SKM-1 (cell line): Measurements from ENCODE around the gene TXNDC15.
"Not testable (repeated sequence)": the region's sequence is repeated elsewhere in the genome, so short reads cannot be mapped to it uniquely, and the experiment has no call there.

Experiments used
- DNase-seq: peaks from one replicate; lab custom pipeline; 2025; ENCODE audit not compliant: unreplicated experiment; lab: John Stamatoyannopoulos, UW

Gene TXNDC15

GRCh38 chr5:134873987-134874830 is at the start of gene TXNDC15:
TXNDC15 (plus strand) TSS chr5:134874371; CDS start chr5:134874428, 57 bp downstream.
- DNase-seq: peak; percentile 69

DNA sequence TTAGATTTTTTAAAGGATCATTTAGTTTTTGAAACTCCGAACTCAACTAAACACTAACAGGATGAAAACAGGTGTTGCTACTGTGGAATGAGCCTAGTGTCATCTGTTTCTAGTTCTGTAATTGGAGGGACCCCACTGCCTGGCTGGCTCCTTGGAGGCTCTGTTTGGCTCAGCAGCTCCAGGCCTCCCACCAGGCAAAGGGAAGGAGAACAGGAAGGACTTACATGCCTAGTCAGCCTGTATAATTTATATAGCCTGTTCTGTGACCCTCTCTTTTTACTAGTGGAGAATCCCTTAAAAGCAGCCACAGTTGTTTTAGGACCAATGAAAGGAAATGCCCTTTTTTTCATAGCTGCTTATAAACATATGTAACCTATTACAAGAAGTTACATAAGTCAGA is 49.5 kb upstream of the TXNDC15 start:
- no peak for DNase-seq

DNA sequence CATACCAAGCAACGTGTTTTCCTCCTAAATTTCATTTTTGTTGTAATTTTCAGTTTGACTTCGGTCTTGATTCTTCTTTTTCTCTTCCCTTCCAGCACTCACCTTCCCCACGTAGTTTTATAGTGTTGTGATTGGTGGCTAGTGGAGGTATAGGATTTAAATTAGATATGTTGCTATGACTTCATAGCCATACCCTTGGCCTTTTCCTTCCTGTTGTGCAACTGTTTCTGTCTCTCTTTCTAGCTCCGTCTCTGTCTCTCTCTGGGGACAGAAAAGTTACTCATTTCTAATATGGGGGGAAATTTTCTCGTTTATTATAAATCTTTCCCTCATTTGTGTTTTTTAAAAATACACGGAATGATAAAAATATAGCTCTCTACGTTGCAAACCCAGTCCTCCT is 49.0 kb upstream of the TXNDC15 start:
- no peak for DNase-seq

DNA sequence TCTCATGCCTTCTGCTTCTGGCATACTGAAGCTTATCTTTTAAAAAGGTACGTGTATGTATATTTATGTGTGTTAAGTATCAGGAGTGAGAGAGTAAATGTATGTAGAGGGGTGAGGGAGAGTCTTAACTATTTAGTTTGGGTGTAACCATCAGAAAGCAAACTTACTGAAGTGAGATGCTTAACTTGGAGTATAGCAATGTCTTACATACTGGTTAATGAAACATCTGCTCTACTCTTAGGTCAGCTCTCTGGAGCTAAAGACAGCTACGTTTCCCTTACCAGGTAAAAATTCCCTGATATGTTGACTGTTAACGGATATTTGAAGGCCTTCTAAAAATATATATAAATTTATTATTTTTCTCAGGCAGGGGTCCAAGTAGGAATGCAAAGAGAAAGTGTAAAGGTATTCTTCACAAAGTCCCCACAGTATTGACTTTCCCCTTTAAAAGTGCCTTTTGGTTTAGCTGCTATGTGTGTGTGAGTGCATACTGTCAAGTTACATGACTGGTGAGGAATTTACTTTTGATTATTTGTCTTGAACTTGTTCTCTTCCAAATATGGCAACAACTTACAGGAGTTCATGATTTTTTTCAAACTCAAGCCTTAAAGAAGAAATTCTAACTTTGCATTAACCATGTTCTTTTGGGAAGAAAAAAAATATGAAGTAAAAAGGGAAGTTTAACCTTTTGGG is 40.7 kb upstream of the TXNDC15 start:
- no peak for DNase-seq

DNA sequence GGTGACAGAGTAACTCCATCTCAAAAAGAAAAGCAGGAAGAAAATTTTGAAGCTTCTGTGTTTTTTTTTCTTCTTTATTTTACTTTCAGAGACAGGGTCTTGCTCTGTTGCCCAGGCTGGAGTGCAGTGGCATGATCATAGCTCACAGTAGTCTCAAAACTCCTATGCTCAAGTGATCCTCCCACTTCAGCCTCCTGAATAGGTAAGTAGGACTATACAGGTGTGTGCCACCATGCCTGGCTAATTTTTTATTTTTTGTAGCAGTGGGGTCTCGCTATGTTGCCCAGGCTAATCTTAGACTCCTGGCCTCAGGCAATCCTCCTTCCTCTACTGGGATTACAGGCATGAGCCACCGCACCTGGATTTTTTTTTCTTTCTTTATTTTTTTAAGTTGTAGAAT is 38.5 kb upstream of the TXNDC15 start:
- DNase-seq: no peak

DNA sequence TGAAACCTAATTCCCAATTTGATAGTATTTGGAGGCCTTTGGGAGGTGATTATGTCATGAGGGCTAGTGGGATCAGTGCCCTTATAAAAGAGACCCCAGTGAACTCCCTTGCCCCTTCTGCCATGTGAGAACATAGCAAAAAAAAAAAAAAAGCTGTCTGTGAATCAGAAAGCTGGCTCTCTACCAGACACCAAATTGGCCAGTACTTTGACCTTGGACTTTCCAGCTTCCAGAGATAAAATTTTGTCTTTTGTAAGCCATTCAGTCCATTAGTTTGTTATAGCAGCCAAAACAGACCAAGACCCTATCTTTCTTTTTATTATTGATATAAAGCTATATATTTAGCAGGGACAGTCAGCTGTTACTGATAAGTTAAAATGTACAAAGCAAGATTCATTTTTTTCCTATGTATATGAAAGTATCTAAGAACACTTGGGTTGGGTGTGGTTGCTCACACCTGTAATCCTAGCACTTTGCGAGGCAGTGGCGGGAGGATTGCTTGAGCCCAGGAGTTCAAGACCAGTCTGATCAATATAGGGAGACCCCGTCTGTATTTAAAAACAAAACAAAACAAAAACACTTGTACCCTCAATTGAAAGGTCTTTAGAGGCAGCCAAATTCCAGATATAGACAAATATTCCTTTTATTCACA is 36.5 kb upstream of the TXNDC15 start:
- no peak for DNase-seq

DNA sequence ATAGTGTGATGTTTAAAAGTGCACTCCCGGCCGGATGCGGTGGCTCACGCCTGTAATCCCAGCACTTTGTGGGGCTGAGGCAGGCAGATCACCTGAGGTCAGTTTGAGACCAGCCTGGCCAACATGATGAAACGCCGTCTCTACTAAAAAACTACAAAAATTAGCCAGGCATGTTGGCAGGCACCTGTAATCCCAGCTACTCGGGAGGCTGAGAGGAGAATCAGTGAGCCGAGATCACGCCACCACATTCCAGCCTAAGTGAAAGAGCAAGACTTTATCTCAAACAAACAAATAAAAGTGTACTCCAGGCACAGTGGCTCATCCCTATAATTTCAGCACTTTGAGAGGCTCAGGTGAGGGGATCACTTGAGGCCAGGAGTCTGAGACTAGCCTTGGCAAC is 35.8 kb upstream of the TXNDC15 start:
- DNase-seq: not testable (repeated sequence)

DNA sequence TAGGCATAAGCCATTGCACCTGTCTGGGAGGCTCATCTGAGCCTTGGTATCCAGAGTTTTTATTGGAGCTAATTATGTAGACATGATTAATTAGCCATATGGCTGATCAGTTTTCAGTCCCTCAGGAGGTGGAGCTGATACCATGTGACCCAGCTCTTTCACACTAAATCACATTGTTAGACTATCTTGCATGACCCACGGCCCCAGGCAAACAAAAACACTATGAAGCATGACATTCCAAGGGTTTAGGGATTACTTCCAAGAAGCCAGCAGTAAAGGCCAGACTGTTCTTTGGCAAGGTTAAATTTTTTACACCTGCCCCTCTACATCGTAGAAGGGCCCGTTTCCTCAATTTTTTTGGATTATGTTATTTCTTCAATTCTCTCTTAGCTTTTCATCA is 33.4 kb upstream of the TXNDC15 start:
- DNase-seq: no peak

DNA sequence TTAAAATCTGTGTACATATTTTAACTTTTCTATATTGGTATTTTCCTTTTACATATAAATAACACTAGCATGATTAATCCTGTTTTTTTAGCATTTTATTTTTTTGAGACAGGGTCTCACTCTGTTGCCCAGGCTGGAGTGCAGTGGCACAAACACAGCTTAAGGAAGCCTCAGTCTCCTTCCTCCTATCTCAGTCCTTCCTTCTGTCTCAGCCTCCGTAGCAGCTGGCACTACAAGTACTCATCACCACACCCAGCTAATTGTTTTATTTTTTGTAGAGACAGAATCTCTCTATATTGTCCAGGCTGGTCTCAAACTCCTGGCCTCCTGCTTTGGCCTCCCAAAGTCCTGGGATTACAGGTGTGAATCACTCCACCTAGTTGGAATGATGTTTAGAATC is 29.9 kb upstream of the TXNDC15 start:
- DNase-seq: no peak

DNA sequence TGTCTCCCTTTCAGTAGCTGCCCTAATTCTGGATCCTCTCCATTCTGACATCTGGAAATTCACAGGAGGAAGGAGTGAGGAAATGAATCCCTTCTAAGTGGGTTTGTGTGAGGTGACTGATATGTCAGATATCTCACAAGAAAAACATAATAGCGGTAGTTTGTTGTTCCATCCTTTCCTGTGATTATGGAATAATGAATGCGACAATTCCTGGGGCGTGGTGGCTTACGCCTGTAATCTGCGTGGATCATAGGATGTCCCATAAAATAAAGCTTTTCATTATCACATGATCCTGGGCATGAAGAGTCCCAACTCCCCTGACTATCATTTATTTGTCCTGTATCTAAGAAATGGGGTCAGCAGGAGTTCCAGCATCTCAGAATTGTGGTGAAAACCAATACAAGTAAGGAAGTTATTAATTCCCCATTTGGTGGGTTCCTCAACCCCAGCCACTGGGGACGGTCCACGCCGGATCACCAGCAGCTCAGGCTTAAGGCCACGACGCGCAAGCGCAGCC is 28.8 kb upstream of the TXNDC15 start:
- DNase-seq: no peak

DNA sequence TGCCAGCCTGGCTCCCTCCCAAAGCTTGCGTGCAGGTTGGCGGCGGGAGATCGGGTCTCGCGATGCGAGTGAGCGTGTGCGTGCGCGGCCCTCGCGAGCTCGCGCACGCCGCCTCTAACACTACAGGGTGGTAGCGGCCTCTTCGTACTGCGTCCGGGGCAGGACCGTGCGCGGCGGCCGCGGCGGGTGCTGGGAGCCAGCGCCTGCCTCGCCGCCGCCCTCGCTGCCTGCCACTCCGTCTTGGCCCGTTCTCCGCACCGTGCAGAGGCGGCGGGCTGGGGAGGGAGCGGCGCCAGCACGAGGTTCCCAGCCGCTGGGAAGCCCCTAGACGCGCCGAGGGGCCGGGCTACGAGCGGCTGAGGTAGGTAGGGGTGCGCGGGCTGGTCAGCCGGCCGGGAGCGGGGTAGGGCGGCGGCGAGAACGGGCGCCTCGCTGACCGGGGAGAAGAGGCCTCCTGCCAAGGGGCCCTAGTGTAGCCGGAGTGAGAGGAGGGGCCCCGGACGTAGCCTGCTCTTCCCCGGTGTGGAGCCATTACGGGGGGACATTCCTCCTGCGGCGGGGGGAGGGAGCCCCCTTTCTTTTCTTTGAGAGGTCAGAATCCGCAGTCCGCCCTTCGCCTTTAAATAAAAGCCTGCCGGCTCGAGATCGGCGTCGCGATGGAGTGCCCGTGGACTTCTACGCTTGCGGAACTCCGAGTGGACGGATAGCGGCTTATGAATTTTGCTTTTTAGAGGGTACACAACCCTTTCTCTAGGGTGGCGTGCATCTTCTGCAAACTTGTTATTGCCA is 28.1 kb upstream of the TXNDC15 start, which contains the start of gene C5orf24:
Gene C5orf24 (plus strand): TSS at position 117 of the 789 bp plus-strand sequence. CDS start 8,933 bp downstream, outside the sequence.
- peak; percentile 77 for DNase-seq

DNA sequence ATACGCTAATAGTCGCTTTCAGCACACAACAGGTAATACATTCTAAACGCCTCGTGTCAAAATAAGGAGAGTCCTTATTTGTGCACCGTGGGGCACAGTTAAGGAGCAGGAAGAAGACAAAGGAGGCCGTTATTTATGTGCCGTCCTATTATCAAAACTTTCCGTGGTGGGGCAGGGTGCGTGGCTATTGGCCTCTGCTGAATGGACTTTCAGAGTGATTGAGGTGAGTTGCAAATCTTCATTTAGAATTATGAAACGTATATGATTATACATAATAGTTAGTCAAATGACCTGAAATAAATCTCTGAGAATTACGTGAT is 27.6 kb upstream of the TXNDC15 start:
- no peak for DNase-seq

- DNase-seq: not testable (repeated sequence)
Observed at GRCh38 chr5:134849434-134849933, 24.7 kb upstream of the TXNDC15 start.

DNA sequence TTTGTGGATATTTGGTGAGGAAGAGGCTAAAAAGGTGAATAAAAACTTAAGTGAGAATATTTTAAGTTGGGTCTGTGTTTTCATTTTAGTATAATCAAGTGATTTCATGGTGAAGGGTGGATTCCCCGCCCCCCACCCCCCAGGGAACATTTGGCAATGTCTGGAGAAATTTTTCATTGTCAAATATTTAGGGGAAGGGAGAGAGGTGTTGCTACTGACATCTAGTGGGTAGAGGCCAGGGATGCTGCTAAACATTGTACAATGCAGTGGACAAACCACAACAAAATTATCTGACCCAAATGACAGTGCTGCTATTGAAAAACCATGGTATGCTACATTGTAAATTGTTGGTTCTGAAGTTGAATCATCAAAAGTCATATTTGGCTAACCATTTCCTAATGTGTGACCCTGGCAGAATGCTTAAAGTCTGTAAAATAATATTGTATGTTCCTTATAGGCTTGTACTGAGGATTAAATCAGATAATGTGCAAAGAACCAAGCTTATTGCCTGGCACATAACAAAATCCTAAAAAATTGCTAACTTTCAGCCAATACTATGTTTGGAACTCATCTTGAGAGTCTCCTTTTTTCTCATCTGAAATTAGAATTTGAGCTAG is 22.8 kb upstream of the TXNDC15 start:
- DNase-seq: no peak

GRCh38 chr5:134856465-134856864 is 17.7 kb upstream of the TXNDC15 start:
- DNase-seq: not testable (repeated sequence)

- no peak for DNase-seq
Observed at GRCh38 chr5:134857401-134857800, 16.8 kb upstream of the TXNDC15 start.

DNA sequence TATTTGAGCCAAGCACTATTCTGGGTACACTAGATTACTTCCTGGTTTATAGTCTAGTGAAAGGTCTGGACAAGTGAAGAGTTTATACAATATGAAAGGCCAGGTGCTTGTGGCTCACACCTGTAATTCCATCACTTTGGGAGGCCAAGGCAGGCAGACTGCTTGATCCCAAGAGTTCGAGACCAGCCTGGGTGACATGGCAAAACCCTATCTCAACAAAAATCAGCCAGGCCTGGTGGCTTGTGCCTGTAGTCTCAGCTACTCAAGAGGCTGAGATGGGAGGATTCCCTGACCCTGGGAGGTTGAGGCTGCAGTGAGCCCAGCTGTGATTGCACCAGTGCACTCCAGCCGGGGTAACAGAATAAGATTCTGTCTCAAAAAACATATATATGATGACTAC is 9.5 kb upstream of the TXNDC15 start:
- no peak for DNase-seq

DNA sequence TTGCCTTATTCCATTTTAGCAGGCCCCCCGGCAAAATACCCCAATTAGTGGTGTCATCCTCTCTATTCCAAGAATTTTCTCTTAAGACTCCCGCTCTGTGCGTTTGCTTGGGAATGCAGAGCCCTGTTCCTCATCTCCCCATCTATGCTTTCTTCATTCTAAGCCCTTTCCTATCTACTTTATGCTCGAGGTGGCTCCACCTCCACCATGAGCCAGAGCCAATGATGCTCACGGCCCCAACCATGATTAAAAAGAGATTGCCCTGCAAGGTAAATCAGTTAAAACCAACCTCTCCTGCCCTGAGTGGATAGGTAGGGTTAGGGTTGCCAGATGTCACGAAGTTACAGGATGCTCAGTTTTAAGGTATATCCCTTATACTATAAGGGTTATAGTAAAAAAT is 677 bp upstream of the TXNDC15 start:
- no peak for DNase-seq

DNA sequence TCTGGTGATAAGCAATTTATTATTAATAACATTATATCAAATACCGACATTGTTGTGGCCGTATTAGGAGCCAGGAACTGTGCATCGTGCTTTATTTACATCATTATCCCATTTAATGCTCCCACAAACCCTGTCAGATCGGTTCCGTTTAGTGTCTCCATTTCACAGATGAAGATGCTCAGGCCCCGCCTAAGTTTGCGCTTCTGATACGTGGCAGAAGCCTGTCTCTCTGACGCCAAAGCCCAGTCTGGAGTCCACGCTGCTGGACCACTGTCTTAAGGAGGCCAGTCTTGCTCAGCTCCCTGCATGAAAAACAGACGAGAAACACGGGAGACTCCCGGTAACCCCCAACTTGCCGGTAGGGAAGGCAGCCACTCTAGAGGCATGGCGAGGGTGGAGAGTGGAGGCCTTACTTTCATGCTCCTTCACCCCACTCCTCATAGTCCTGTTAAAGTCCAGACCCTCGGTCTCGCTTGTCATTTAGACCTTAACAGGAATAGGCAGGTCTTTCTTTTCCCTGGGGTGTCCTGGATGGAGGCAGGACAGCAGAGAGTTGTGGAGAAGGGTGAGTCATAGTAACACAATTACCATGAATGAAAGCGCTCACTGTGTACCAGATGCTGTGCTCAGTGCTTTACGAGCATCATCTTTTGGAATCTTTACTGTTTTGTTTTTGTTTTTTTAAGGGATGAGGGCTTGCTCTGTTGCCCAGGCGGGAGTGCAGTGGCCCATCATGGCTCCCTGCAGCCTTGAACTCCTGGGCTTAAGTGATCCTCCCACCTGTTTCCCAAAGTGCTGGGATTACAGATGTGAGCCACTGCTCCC is 872 bp downstream of the TXNDC15 start:
- no peak for DNase-seq
